Germinal center (tissue), 1 donor: ENCODE results near the gene SH3GLB2.
A peak's percentile ranks its signal among the peaks of the same experiment; 100 is the strongest.
"Not testable (repeated sequence)": the region's sequence is repeated elsewhere in the genome, so short reads cannot be mapped to it uniquely, and the experiment has no call there.

ENCODE experiments used
- DNase-seq: peaks from one replicate; pipeline ENCODE4 v3.0.0; 2012; ENCODE audit warnings: mixed read lengths, low spot score

Gene SH3GLB2

DNA sequence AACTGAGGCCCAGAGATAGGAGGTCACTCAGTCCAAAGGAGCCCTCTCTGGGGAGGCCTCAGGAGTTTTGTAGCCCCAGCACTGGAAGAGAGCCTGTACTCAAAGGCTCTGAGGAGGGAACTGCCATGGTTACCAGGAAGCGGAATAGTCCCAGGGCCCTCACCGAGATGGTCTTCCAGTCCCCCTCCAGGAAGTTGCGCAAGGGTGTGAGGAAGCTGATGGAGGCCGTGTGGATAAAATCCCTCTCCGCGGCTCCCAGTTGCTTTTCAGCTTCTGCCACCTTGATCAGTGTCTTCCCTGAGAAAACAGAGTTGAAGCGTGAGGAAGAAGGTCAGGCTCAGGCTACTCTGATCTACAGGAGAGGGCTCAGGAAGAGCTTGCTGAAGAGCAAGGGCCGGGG, 13.5 kb downstream of the SH3GLB2 start:
- DNase-seq = no peak

DNA sequence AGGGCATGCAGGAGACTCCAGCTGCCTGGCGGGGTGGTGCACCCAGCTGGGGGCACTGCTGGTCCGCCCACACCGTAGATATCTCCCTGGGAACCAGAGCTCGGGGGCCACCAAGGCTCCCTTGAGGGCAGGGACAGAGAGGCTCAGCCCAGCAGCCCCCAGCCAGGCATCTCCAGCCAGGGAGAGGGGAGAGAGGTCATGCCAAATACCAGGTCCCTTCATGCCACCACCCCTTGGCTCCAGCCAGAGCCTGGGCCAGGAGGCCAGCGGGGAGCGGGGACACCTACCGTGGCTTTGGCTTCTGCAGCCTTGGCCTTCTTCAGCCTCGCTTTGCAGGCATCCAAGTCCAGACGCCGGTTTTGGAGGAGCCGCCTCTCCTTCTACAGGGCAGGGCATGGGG, 14.0 kb downstream of the SH3GLB2 start:
- DNase-seq = no peak

DNA sequence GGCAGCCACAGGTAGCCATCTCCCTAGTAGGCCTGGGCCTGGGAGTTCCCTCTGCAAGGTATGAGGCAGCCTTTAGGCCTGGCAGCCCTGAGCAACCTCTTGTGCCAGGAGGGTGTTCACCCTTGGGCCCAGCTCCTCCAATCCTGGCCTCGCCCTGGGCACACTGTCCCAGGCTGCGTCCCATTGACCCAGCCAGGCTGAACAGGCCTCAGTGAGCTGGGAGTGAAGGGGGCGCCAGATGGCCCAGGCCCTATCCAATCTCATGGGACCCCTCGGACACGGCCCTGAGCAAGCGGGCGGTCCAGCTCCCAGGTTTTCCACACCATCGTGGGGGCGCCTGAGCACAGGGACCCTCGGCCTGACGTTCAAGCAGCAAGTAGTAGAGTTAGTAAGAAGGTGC, 14.5 kb downstream of the SH3GLB2 start:
- no peak for DNase-seq

DNA sequence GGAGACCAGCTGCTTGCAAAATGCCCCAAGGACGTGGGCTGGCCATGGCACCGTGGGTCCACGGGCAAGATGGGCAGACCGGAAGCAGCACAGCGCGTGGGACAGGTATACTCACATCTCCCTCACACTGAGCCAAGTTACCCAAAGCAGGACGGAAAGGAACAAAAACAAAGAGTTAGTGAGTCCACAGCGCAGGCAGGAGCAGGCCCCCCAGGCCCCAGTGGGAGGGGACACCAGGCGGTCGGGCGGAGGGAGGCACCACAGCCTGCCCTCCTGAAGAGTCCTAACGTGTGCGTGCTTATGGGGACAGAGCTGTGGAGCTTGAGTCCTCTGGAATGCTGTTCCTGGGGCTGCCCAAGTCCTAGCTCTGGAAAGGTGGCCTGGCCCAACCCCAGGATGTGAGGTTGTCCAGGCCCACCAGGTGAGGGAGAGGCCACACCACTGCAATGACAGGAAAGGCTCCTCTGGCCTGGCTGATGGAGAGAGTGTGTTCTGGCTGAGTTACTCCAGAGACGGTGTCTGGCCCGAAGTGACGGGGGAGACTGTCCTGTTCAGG, 15.2 kb downstream of the SH3GLB2 start:
- DNase-seq = no peak

DNA sequence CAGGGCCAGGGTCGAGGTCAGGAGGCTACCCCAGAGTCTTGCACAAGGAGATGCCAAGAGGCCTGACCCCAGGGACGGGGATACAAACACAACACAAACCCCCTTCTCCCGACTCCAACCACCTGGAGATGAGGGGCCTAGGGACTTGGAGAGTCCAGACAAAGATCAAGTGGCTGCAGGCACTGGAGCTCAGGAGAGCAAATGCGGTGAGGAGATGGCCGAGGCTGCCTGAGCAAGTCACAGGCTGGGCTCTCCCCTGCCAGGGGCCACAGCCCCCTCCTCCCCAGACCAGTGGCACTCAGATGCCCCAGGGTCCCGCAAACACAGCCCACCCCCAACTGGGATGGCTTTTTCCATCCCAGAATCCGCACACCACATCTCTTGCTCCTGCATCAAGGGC, 15.8 kb downstream of the SH3GLB2 start:
- DNase-seq = no peak

DNA sequence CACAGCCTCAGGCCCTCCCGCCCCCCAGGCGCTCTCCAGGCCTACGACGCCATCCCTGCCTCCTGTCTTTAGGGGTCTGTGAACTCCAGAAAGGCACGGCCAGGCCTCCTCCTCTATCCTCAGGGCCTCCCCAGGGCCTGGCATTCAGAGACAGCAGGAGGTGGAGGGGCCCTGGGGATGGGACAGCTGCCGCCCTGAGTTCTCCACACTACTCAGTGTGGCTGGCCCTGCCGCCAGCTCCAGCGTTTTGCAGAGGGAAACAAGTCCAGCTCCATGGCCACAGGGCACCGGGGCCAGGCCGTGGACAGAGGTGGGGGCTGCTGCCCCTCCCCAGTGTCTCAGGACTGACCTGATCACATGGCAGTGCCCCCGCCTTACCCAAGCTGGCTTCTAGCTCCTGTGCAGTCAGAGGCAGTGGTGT, 16.4 kb downstream of the SH3GLB2 start:
- no peak for DNase-seq

DNA sequence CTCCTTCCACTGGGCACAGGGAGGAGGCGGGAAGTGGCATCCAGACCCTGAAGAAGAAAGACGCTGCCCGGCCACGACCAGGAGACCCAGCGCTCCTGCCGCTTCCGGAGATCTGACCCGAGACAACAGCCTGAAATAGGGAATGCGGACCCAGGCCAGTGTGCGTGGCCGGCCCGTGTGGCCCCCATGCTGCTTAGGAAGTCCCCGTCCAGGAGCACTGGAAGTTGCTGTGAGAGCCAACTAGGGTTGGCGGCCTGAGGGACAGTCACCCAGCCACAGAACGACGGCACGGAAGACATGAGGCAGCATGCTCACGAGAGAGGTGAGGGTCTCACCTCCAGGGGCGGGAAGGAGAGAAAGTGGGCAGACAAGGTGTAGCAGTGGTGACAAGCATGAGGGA, 17.0 kb downstream of the SH3GLB2 start:
- DNase-seq = no peak

DNA sequence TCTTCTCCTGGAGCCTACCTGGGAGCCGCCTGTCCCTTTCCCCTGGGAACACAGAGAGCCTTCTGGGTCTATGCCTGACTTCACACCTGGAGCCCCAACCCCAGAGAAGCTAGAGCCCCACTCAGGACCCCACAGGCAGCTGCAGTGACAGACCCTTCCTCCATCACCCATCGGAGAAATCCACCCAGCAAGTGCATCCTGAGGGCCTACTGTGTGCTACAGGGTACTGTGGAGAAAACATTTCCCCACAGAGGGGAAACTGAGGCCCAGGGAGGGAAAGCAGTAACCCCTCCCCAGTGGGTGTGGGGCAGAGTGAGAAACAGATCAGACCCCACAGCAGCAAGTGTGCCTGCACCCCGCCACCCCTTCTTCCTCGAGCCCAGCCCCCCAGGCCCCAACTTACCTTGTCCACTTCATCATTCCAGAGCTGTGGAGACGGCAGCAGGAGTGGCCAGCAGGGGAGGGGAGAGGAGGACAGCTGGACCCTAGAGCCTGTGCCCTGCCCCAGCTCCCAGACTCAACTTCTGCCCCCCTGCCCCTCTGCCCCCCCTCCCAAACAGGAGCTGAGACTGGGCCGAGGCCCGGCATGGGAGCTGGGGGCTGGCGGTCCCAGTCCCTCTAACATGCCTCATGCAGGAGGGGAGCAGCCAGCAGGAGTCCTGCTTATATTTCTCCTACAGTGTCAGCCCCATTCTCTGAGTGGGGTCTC, 17.7 kb downstream of the SH3GLB2 start:
- DNase-seq = no peak

DNA sequence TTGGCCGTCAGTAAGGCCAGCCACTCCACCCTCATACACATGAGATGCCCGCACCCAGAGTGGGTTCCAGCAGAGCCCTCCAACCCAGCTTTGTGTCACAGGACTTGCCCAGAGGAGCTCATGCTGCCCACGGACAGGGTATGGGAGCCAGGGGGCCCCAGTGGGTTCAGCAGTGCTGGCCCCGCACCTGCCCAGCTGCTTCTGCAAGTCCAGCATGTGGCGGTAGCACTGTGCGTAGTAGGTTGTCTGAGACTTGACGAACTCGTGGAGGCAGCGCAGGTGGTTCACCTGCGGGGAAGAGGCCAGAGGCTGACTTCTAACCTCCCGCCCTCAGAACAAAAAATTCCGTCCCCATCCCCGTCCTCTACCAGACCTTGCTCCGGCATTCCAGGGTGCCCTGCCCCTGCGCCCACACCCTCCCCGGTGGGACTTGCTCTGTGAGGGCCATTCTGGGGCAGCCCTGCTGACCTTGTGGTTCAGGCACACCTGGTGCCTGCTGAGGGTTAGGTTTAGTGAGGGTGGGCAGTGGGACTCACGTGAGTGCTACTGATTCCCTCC, 18.5 kb downstream of the SH3GLB2 start:
- DNase-seq = no peak

DNA sequence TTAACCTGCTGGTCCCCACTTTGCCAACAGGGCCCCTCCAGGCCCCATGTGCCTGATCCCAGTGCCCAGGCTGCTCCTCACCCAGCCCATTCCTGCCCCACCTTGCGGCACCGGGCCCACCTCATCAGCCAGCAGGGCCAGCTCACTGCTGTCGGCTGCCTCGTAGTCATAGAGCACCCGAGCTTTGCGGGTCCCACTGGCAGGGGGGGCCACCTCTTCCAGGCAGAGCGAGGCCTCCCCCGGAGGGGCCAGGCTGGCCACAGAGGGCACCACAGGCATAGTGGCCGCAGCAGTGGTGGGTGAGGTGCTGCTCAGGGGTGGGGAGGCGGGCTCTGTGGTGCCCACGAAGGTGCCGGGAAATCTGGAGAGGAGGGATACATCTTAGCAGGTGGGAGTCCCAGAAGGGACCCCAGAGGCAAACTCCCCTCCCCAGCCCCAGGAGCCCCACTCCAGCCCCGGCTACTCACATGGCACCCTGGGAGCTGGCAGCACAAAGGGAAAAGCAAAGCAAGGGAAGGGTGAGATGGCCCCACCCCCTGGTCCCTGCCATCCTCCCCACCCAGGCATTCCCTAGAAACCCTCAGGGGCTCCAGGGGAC, 19.0 kb downstream of the SH3GLB2 start:
- DNase-seq = no peak

DNA sequence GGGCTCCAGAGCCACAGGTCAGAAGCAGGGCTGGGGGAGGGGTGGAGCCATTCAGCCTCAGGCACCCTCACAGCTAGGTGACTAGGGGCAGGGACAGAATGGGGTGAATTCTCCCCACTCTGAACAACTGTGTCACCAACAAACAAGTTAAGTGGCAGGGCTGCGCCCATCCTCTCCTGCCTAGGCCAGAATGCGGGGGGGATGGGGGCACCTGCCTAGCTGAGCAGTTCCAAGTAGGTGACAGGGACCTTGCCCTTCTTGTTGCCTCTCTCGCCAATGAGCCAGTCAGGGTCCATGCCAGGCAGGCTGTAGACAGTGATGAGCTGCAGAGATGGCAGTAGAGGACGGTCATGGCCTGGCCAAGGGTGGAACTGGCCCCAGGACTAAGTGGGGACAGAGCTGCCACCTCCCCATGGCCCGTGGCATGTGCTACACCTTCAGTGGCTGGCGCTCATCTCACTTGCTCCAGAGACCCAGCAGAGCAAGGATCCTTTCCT, 19.6 kb downstream of the SH3GLB2 start:
- DNase-seq = no peak

DNA sequence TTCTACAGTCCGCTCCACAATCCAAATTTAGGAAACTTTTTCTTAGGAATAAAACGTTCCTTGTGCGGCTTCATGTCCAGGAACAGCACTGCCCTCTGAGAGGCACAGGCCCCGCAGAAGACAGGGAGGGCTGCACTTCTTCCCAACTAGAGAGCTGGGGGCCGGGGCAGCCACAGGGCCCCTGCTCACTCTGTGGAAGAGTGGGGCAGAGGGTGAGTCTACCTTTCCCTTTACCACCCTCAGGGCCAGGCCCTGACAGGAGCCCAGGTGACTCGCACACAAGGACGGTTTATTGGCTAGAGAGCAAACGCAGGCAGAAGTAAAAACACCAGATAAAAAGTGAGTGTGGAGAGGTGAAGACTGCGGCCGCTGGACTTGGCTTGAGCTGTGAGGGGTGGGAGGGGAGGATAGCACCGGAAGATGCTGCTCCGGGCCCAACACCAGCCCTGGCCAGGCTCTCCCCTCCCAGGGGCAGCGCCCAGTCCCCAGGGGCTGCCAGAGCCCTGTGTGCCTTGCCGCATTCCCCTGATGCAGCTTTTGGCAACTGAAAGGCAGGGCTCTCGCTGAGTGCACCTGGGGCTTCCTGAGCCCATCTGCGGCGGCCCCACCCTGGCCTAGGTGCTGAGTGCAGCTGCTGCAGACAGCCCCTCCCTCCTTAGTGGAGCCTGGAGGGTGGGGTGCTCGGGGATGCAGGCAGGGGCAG, 20.2 kb downstream of the SH3GLB2 start:
- DNase-seq = no peak

DNA sequence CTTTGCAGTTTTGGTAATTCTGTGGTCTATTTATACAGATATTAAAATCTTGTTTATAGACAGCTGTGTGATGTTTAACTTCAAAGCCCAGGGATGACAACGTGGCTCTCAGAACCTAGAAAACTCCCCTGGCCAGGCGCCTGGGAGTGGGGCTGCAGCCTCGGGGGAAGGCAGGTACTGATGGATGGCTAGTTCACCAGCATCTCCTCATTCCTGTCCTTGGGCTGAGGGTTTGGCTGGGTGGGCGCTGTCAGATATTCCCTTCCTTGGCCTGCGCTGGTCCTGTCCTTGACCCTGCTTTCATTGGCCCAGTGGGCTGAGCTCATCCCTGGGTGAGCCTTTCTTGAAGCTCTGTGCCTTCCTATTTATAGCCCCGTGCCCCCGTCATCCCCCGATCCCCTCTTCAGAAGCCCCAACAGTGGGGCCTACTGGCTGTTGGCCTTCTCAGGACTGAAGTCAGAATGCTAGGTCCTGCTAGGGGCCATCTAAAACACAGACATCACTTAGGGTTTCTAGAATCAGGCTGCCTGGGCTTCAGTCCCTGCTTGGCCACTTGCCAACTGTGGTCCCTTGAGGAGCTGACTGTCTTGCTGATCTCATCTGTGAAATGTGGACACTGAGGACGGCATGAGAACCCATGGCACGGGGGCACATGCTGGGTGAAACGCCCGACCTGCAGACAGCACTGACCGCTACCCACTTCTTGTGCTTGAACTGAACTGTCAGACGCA, 20.9 kb downstream of the SH3GLB2 start:
- DNase-seq = no peak

DNA sequence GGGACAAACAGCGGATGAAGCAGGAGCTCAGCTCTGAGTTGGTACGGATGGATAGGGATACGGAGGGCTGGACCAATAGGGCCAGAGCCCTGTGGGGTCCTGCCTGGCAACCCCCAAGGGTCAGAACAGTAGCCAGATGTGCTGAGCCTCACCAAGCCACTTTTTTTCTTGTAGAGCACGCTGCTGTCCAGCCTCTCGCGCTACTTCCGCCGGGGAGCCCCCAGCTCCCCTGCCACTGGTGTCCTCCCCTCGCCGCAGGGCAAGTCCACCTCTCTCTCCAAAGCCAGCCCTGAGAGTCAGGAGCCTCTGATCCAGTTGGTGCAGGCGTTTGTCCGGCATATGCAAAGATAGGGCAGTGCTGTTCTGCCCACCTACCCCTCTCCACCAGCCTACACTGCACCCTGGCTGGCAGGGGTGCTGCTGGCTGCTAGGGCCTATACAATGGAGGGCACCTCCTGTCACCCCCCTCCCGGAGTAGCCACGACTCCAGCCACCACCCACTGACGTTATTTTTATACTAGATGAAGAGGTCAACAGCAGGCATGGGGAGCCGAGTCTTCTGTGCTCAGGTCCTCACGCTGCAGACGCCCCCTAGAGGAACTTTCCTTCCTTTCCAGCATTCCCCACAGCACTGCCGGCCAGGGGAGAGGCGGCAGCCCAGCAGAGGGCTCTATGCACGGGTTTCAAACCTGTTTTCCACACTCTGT, 21.6 kb downstream of the SH3GLB2 start:
- DNase-seq = peak; percentile 71

DNA sequence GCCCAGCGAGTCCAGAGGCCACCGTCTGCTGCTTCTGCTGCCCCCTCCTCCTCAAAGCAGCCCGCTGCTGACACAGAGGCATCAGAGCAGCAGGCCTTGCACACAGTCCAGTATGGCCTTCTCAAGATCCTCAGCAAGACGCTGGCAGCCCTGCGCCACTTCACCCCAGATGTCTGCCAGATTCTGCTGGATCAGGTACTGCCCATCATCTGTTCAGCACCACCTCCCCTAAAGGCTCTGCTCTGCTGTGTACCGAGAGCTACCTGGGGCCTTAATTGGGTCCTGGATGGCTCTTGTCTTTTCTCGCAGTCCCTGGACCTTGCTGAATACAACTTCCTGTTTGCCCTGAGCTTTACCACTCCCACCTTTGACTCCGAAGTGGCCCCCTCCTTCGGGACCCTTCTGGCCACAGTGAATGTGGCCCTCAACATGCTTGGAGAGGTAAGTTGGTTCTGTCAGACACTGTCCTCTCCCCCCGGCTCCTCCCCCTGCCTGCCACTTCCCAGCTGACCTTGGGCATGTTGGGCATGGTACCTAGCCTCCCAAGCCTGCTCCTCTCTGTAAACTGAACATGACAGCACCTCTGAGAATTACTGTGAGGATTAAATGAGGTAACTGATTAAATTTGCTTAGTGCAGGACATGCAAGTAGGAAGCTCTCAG, 22.7 kb downstream of the SH3GLB2 start:
- no peak for DNase-seq

DNA sequence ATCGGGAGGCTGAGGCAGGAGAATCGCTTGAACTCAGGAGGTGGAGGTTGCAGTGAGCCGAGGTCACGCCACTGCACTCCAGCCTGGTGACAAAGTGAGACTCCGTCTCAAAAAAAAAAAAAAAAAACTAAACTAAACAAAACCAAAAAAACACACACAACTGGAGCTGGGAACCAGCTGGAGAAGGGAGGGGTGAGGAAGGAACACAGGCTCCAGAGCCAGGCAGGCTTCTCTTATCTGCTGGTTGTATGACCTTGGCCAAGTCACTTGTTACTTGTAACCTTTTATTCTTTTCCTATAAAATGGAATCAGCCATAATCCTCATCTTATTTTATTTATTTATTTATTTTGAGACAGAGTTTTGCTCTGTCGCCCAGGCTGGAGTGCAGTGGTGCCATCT, 24.0 kb downstream of the SH3GLB2 start:
- DNase-seq = not testable (repeated sequence)

DNA sequence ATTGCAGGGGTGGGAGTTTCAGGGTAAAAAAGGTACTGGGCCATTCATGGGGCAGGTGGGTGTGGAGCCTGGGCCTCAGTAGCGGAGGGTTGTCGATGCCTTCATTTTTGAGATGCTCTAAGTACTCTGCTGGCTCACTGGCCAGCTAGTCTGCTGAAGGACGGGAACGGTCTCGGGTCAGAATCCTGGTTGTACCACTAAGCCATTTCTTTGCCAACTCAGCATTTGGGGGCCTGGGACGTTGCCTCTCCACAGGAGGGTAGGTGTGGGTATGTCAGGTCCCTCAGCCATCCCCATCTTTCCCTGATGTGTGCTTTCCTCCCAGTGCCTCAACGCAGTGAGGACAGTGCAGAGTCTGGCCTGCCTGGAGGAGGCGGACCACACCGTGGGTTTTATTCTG, 25.1 kb downstream of the SH3GLB2 start:
- DNase-seq = no peak

DNA sequence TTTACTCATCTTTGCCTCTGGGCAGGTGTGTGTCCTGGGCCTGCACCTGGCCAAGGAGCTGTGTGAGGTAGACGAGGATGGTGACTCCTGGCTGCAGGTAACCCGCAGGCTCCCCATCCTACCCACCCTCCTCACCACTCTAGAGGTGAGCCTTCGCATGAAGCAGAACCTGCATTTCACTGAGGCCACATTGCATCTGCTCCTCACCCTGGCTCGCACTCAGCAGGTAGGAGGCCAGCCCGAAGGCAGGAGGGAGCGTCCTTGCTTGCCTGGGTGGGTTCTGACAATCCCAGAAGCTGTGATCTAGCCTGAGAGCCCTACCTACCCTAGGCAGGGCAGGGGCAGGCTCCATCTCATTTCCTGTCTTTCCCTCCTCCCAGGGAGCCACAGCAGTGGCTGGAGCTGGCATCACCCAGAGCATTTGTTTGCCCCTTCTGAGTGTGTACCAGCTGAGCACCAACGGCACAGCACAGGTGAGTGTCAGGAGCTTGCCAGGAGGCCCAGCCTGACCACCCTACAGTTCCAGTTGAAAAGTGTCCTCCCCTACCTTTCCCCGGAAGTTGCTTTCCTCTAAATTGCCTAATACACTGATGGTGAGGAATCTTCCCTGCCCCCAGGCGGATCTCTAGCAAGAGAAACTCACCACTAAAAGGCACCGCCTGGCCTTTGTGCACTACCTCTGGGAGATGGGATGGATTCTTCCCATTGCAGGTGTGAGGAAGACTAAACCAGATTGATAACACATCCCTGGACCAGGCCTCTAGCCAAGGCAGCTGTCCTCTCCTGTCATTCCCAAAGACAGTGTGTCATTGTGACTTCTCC, 26.4 kb downstream of the SH3GLB2 start:
- no peak for DNase-seq

DNA sequence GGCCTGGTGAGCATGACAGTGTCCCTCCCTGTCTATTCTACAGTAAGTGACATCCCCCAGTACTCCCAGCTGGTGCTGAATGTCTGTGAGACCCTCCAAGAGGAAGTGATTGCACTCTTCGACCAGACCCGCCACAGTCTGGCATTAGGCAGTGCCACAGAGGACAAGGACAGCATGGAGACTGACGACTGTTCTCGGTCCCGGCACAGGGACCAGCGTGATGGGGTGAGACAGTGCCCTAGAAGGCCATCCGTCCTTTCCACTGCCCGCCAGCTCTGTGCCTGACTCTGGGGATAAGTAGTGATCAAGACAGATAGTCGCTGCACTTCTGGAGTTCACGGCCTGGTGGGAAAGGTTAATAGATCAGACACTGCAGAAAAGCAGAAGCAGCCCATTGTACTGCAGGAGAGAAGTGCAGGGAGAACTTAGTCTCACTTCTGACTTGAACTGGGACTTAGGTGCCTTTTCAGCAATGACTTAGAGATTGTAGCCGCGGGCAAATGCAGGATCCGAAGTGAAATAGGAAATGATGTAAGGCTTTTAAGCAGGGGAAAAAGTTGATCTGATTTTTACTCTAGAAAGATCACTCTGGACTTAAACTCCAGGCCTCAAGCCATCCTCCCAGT, 28.4 kb downstream of the SH3GLB2 start:
- DNase-seq = no peak
